Gastrocnemius medialis (tissue), 4 donors: Measurements from ENCODE around the gene TNS1.

Experiments used
- CTCF ChIP-seq, 5 experiments: fragments of 450-650 bp in 3 of 5; fragments of 200-600 bp in 2 of 5; sonication (generic) in 2 of 5; IDR thresholded peaks in 4 of 5; conservative IDR thresholded peaks in 1 of 5; 1 replicate in 4 of 5; 2 replicates in 1 of 5; pipeline ENCODE4 v1.5.1; 2016 to 2019; ENCODE audit warnings: antibody characterized with exemption in 5 of 5, mild to moderate bottlenecking in 3 of 5, moderate library complexity in 3 of 5
- POLR2A ChIP-seq, 2 donors: fragments of 450-650 bp; IDR thresholded peaks; one replicate each; pipeline ENCODE4 v1.6.1; 2017; ENCODE audit warnings: antibody characterized with exemption in 2 of 2, mild to moderate bottlenecking in 2 of 2, moderate library complexity in 2 of 2

GRCh38 chr2:217845301-217845700, 157.5 kb downstream of the TNS1 start:
- TF ChIP-seq CTCF (IDR thresholded peaks at IDR 0.05 in 4 of 5, conservative IDR thresholded peaks at IDR 0.05 in 1 of 5) (no peak), POLR2A (IDR thresholded peaks at IDR 0.05) (no peak)
